HG02763 (cell line): ENCODE results near the gene CLDN5.

Source experiments
- ATAC-seq: cut with Tn5 transposase; IDR thresholded peaks from one replicate; pipeline ENCODE4 v1.9.1; 2021; ENCODE audit warnings: mild to moderate bottlenecking, moderate library complexity; ENCODE audit not compliant: unreplicated experiment

CLDN5 gene

GRCh38 chr22:19507534-19507861, 16.7 kb downstream of the CLDN5 start:
- ATAC-seq = no peak

- ATAC-seq = no peak
Observed at GRCh38 chr22:19506212-19506611, 18.0 kb downstream of the CLDN5 start.

GRCh38 chr22:19505735-19506126, 18.5 kb downstream of the CLDN5 start:
- no peak for ATAC-seq

GRCh38 chr22:19504900-19505734, 19.1 kb downstream of the CLDN5 start:
- no peak for ATAC-seq

- ATAC-seq = no peak
Observed at GRCh38 chr22:19503869-19504268, 20.3 kb downstream of the CLDN5 start.

GRCh38 chr22:19503367-19503766, 20.8 kb downstream of the CLDN5 start:
- ATAC-seq = no peak

- ATAC-seq = no peak
Observed at GRCh38 chr22:19501897-19502447, 22.2 kb downstream of the CLDN5 start.

GRCh38 chr22:19499880-19500242, 24.3 kb downstream of the CLDN5 start:
- no peak for ATAC-seq

- no peak for ATAC-seq
Observed at GRCh38 chr22:19499236-19499879, 24.9 kb downstream of the CLDN5 start.

- no peak for ATAC-seq
Observed at GRCh38 chr22:19498866-19499190, 25.4 kb downstream of the CLDN5 start.

GRCh38 chr22:19498154-19498865, 25.9 kb downstream of the CLDN5 start:
- no peak for ATAC-seq

GRCh38 chr22:19497245-19497644, 27.0 kb downstream of the CLDN5 start:
- no peak for ATAC-seq

- no peak for ATAC-seq
Observed at GRCh38 chr22:19496324-19496630, 27.9 kb downstream of the CLDN5 start.

- ATAC-seq = no peak
Observed at GRCh38 chr22:19495562-19496323, 28.5 kb downstream of the CLDN5 start.

GRCh38 chr22:19494676-19495173, 29.5 kb downstream of the CLDN5 start:
- no peak for ATAC-seq

- no peak for ATAC-seq
Observed at GRCh38 chr22:19494001-19494560, 30.1 kb downstream of the CLDN5 start.

GRCh38 chr22:19492504-19493174, 31.6 kb downstream of the CLDN5 start:
- ATAC-seq = no peak

GRCh38 chr22:19490628-19491230, 33.5 kb downstream of the CLDN5 start:
- ATAC-seq = no peak

- ATAC-seq = no peak
Observed at GRCh38 chr22:19488884-19489843, 35.0 kb downstream of the CLDN5 start.
